ENCODE measurements around the gene MYO15A.

The MYO15A gene

DNA sequence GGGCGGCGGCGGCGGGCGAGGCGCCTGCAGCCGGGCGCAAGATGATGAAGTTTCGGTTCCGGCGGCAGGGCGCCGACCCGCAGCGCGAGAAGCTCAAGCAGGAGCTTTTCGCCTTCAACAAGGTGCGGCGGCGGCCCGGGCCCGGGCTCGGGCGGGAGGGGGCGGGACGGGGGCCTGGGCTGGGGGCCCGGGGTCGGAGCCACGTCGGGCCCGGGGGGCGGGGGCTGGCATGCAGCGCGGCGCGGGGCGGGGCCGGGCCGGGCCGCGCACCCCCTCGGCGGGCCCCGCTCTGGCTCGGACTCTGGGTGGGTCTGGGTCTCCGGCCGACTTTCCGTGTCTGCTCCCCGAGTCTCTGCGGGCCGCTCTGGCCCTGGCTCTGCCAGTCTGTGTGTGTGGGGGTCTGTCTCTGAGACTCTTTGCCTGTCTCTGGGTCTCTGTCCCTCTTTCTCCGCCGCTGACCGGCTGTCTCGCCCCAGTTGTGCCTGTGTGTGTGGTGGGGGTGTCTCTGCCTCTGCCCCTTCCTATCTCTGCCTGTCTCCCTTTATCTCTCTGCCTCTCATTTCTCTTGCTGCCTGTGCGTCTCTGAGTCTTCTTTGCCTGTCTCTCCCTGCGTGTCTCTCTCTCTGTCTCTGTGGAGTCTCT is 117.2 kb downstream of the MYO15A start:
- peak; percentile 16 for DNase-seq

- no peak for DNase-seq
Measured at GRCh38 chr17:18226284-18226945, 117.9 kb downstream of the MYO15A start.

GRCh38 chr17:18227635-18228034 is 119.1 kb downstream of the MYO15A start:
- no peak for DNase-seq

DNA sequence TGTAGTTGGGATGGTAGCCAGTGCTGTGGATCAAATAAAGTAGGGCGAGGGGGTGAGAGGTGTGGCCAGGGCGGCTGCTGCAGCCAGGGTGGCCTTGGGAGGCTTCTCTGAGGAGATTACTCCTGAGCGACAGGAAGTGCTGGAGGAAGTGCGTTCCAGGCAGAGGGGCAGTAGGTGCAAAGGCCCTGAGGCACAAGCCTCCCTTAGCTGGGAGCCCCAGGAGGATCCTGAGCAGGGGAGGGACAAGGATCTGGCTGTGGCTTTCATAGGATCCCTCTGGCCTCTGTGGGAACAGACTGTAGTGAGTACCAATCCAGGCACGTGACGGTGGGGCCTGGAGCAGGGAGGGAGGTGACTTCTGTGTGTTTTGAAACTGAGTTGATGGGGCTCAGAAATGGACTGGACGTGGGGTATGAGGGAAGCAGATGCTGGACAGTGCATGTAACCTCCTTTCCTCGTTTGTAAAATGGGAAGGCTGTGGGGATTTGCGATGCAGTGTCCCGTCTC is 119.7 kb downstream of the MYO15A start:
- DNase-seq, result no peak

GRCh38 chr17:18229254-18229653 is 120.7 kb downstream of the MYO15A start:
- no peak for DNase-seq
